HL-60 (cell line): ENCODE results near the gene MERTK.

Source experiments
- DNase-seq, 2 experiments: peaks; one replicate each; pipeline ENCODE4 v3.0.0-alpha.2; 2010 to 2020; ENCODE audit warnings: low read depth in 1 of 2, low spot score in 1 of 2
- H3K27ac ChIP-seq: fragments of 250-450 bp; sonication (Bioruptor Pico); replicated peaks from 2 replicates; pipeline ENCODE4 v1.5.1; 2020; ENCODE audit warnings: mild to moderate bottlenecking, moderate library complexity
- H3K27me3 ChIP-seq: fragments of 250-450 bp; sonication (Bioruptor Pico); 2 replicates; pipeline ENCODE4 v1.5.1; 2021; ENCODE audit warnings: mild to moderate bottlenecking, moderate library complexity; ENCODE audit not compliant: insufficient read depth, poor library complexity, severe bottlenecking
- H3K4me3 ChIP-seq: replicated peaks from 2 replicates; pipeline ENCODE4 v1.5.1; 2011; ENCODE audit warnings: mild to moderate bottlenecking, control low read depth, low read length; ENCODE audit not compliant: insufficient read depth
- CTCF ChIP-seq: IDR thresholded peaks from one replicate; pipeline ENCODE4 v1.5.1; 2011; ENCODE audit warnings: low read length, control low read depth, inconsistent platforms; ENCODE audit not compliant: insufficient read depth
- GABPA ChIP-seq: IDR thresholded peaks from 2 replicates; pipeline ENCODE4 v1.6.1; 2012; ENCODE audit warnings: low read depth
- POLR2AphosphoS5 ChIP-seq: IDR thresholded peaks from 2 replicates; pipeline ENCODE4 v1.6.1; 2012; ENCODE audit warnings: low read depth
- REST ChIP-seq: IDR thresholded peaks from 2 replicates; pipeline ENCODE4 v1.6.1; 2012; ENCODE audit warnings: low read depth; ENCODE audit not compliant: insufficient replicate concordance
- SPI1 ChIP-seq: IDR thresholded peaks from 2 replicates; pipeline ENCODE4 v1.6.1; 2012; ENCODE audit warnings: low read depth, mild to moderate bottlenecking, borderline replicate concordance

MERTK gene

DNA sequence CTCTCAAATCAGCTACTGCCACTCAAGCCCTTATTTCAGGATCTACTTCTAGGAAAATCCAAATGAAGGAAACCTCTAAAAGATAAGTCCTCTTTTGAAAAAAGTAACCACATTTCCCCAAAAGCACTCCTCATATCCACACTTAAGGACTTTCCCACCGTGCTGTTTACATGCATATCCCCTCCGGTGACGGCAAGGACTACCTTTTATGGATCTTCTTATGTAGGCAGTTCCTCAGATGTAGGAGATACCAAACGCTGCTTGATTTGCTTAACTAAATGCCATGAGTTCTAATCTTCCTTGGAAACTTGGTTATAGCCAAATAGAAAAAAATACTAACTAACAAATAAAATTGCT, 149.8 kb downstream of the MERTK start:
- TF ChIP-seq REST, result no peak
- TF ChIP-seq GABPA, result no peak
- no peak for TF ChIP-seq POLR2AphosphoS5
- no peak for TF ChIP-seq SPI1
- H3K27ac ChIP-seq, result no peak overlapping the region
- no peak for DNase-seq
- no peaks in the 10 kb centered on the region for H3K27me3 ChIP-seq
- H3K4me3 ChIP-seq, result no peak overlapping the region

DNA sequence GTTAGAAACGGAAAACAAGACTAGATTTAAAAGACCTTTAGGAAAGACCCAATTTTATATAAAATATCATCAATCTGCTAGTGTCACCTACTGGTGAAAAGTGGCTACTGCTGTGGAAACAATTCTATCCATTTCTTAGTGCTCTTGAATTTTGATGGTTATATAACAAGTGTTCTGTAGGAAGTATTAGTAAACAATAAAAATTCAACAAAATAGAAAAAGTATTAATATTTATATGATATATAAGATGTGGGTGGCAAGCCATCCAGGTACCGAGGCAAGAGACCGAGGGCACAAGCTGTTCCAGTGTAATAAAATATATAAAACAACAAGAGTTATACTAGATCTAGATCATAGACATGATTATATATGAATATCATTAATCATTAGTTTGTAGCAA, 150.5 kb downstream of the MERTK start:
- Histone ChIP-seq H3K4me3 (no peak overlapping the region), H3K27ac (no peak overlapping the region), H3K27me3 (no peaks in the 10 kb centered on the region)
- no peak for TF ChIP-seq REST
- peak; percentile 82 for TF ChIP-seq CTCF
- no peak for TF ChIP-seq SPI1
- peak in 1 of 2 experiments; percentile 44 for DNase-seq

GRCh38 chr2:112050316-112050715, 151.9 kb downstream of the MERTK start:
- Histone ChIP-seq H3K4me3 (no peak overlapping the region), H3K27ac (no peak overlapping the region), H3K27me3 (no peaks in the 10 kb centered on the region)
- TF ChIP-seq SPI1 (no peak), REST (no peak), GABPA (no peak), CTCF (no peak), POLR2AphosphoS5 (no peak)
- DNase-seq, result no peak
